GM12878 (cell line): ENCODE results near the gene SMAP1. TPM values are rescaled to one million over a fixed set of nuclear protein-coding genes. Genes with fewer than 3 reads are reported as not detected.

ENCODE experiments used
- ATAC-seq: fragments of 200-7000 bp; cut with Tn5 transposase; 3 replicates; pipeline ENCODE4 v1.9.1; 2020; ENCODE audit warnings: mild to moderate bottlenecking, moderate library complexity
- BruUV-seq: library from RNA; stranded (reverse); fragments of 400-500 nt; replicated peaks from 2 replicates; lab custom pipeline; 2021; lab: Mats Ljungman, UMichigan
- CTCF ChIA-PET: fragments of 300-600 bp; sonication (Branson Sonifier 250); formaldehyde crosslinking; extraction: SDS; loops from one replicate; lab custom pipeline; 2021; ENCODE audit warnings: inconsistent platforms; lab: Yijun Ruan, JAX
- POLR2A ChIA-PET: fragments of 350-600 bp; formaldehyde crosslinking; extraction: SDS; loops from one replicate; lab custom pipeline; 2021; ENCODE audit warnings: inconsistent platforms; lab: Charles Lee
- RAD21 ChIA-PET: fragments of 300-600 bp; sonication (Branson Sonifier 250); formaldehyde crosslinking; loops from one replicate; lab custom pipeline; 2023; ENCODE audit warnings: antibody characterized with exemption; ENCODE audit not compliant: unreplicated experiment; lab: Charles Lee
- SMC1A ChIA-PET: fragments of 300-600 bp; sonication (Branson Sonifier 250); formaldehyde crosslinking; loops from one replicate; lab custom pipeline; 2023; ENCODE audit not compliant: unreplicated experiment, uncharacterized antibody; lab: Charles Lee
- DNase-seq: peaks from one replicate; pipeline ENCODE4 v3.0.0-alpha.2; 2011; ENCODE audit warnings: low read depth, low spot score
- FAIRE-seq: peaks from 3 replicates; lab custom pipeline; 2011; peaks lifted over from hg19 to GRCh38; lab: Jason Lieb, UNC
- H2AFZ ChIP-seq: 2 replicates; pipeline ENCODE4 v1.6.0; 2011; ENCODE audit warnings: low read depth, low read length, control low read depth; ENCODE audit not compliant: control insufficient read depth
- H3K27ac ChIP-seq: 2 replicates; pipeline ENCODE4 v1.5.1; 2011; ENCODE audit warnings: control low read depth; ENCODE audit not compliant: control insufficient read depth, insufficient read depth
- H3K27me3 ChIP-seq, 2 experiments: replicated peaks in 1 of 2; 2 replicates each; pipeline versions ENCODE4 v1.6.0 to v1.6.1; 2011; ENCODE audit warnings: low read length in 1 of 2; ENCODE audit not compliant: control insufficient read depth in 2 of 2, insufficient read depth in 2 of 2
- H3K36me3 ChIP-seq, 2 experiments: 2 replicates each; pipeline ENCODE4 v1.5.1; 2011; ENCODE audit warnings: low read length in 1 of 2; ENCODE audit not compliant: control insufficient read depth in 2 of 2, insufficient read depth in 2 of 2
- H3K4me1 ChIP-seq: 2 replicates; pipeline ENCODE4 v1.6.1; 2011; ENCODE audit warnings: mild to moderate bottlenecking, low read length, moderate library complexity, mixed read lengths; ENCODE audit not compliant: control insufficient read depth, insufficient read depth
- H3K4me2 ChIP-seq: 2 replicates; pipeline ENCODE4 v1.6.0; 2011; ENCODE audit warnings: control low read depth; ENCODE audit not compliant: control insufficient read depth, insufficient read depth
- H3K4me3 ChIP-seq: fragments of 200-600 bp; sonication (generic); 2 replicates; pipeline ENCODE4 v1.5.1; 2016
- H3K79me2 ChIP-seq: 2 replicates; pipeline ENCODE4 v1.6.0; 2011; ENCODE audit warnings: low read length; ENCODE audit not compliant: control insufficient read depth, insufficient read depth
- H3K9ac ChIP-seq: 2 replicates; pipeline ENCODE4 v1.8.0; 2011; ENCODE audit warnings: low read length, control low read depth, mixed read lengths; ENCODE audit not compliant: control insufficient read depth, insufficient read depth
- H3K9me3 ChIP-seq: replicated peaks from 3 replicates; pipeline ENCODE4 v1.5.1; 2011; ENCODE audit warnings: mild to moderate bottlenecking, low read length; ENCODE audit not compliant: control insufficient read depth, insufficient read depth
- H4K20me1 ChIP-seq: 2 replicates; pipeline ENCODE4 v1.6.0; 2011; ENCODE audit not compliant: control insufficient read depth, insufficient read depth
- CBX5 ChIP-seq: sonication (generic); IDR thresholded peaks from 2 replicates; pipeline ENCODE4 v1.6.1; 2016; ENCODE audit warnings: low read depth, moderate library complexity, mild to moderate bottlenecking, inconsistent platforms
- FOXM1 ChIP-seq: IDR thresholded peaks from 2 replicates; pipeline ENCODE4 v1.6.1; 2012; ENCODE audit warnings: low read depth, mild to moderate bottlenecking, inconsistent platforms, low read length, moderate library complexity
- IRF4 ChIP-seq: IDR thresholded peaks from 2 replicates; pipeline ENCODE4 v1.6.1; 2011; ENCODE audit warnings: low read depth, low read length
- JUNB ChIP-seq: IDR thresholded peaks from 2 replicates; pipeline ENCODE4 v1.6.1; 2016; ENCODE audit warnings: antibody characterized with exemption, mild to moderate bottlenecking
- LARP7 ChIP-seq: fragments of 450-650 bp; IDR thresholded peaks from 2 replicates; pipeline ENCODE4 v1.6.1; 2017; ENCODE audit warnings: mild to moderate bottlenecking
- MEF2B ChIP-seq: fragments of 450-650 bp; IDR thresholded peaks from 2 replicates; pipeline ENCODE4 v1.6.1; 2018; ENCODE audit warnings: mild to moderate bottlenecking, moderate library complexity; ENCODE audit not compliant: partially characterized antibody, poor library complexity, severe bottlenecking
- PKNOX1 ChIP-seq: fragments of 450-650 bp; IDR thresholded peaks from 2 replicates; pipeline ENCODE4 v1.6.1; 2016; ENCODE audit warnings: mild to moderate bottlenecking
- POLR2AphosphoS2 ChIP-seq: IDR thresholded peaks from 2 replicates; pipeline ENCODE4 v1.6.1; 2011; ENCODE audit warnings: low read depth, mild to moderate bottlenecking, low read length, improper control_type of control experiment, moderate library complexity
- POLR2AphosphoS5 ChIP-seq: IDR thresholded peaks from 2 replicates; pipeline ENCODE4 v1.6.1; 2011; ENCODE audit warnings: mild to moderate bottlenecking, low read length, inconsistent platforms
- RCOR1 ChIP-seq: conservative IDR thresholded peaks from 2 replicates; pipeline ENCODE4 v1.6.1; 2012; ENCODE audit warnings: low read depth, low read length, improper control_type of control experiment
- SIN3A ChIP-seq: IDR thresholded peaks from 2 replicates; pipeline ENCODE4 v1.6.1; 2012; ENCODE audit warnings: low read depth, low read length, improper control_type of control experiment
- SIX5 ChIP-seq: IDR thresholded peaks from 2 replicates; pipeline ENCODE4 v1.6.1; 2011; ENCODE audit warnings: mild to moderate bottlenecking, low read depth, low read length, moderate library complexity; ENCODE audit not compliant: severe bottlenecking
- ZNF207 ChIP-seq: fragments of 450-650 bp; IDR thresholded peaks from 2 replicates; pipeline ENCODE4 v1.6.1; 2014; ENCODE audit warnings: antibody characterized with exemption, mild to moderate bottlenecking, borderline replicate concordance
- ZNF622 ChIP-seq: fragments of 450-650 bp; IDR thresholded peaks from 2 replicates; pipeline ENCODE4 v1.6.1; 2017; ENCODE audit warnings: mild to moderate bottlenecking, inconsistent platforms
- WGBS: methylation state at CpG from one replicate; pipeline ENCODE4 v1.1.6; 2016; ENCODE audit warnings: low lambda C conversion rate; ENCODE audit not compliant: insufficient replicate concordance, insufficient coverage; ENCODE audit errors: missing lambda C conversion rate; 5-methylcytosine and 5-hydroxymethylcytosine counted together
- in situ Hi-C: fragments of 300-500 bp; cut with MboI; formaldehyde crosslinking; loops from 9 replicates; pipeline ENCODE4 v1.14.3; 2018; ENCODE audit warnings: mixed read lengths
- intact Hi-C: fragments of 100-400 bp; cut with micrococcal nuclease; formaldehyde crosslinking; loops from one replicate; pipeline ENCODE4 v1.14.2; 2022; ENCODE audit not compliant: unreplicated experiment
- polyA plus RNA-seq, 11 experiments: library from polyadenylated mRNA; depleted of rRNA in 4 of 11; unstranded in 6 of 11; stranded (reverse) in 5 of 11; fragments of >200 nt; fragmentation: Nextera tagmentation in 4 of 11; fragmentation: Illumina TruSeq in 1 of 11; extraction: Ambion mirVana in 4 of 11; extraction: Trizol in 1 of 11; gene quantifications; 1 replicate in 1 of 11; 2 replicates in 10 of 11; pipeline versions ENCODE4 v1.2.1 to v1.2.3, GENCODE V29; 2011 to 2016; ENCODE audit warnings: inconsistent platforms in 2 of 11, missing spikeins in 2 of 11, low read depth in 1 of 11
- total RNA-seq, 4 experiments: library from RNA; depleted of rRNA in 3 of 4; stranded (reverse); fragments of >200 nt in 3 of 4; fragmentation: Illumina TruSeq in 1 of 4; extraction: Trizol in 1 of 4; gene quantifications; 2 replicates each; pipeline versions ENCODE4 v1.2.1 to v1.2.3, GENCODE V29; 2013 to 2021
- TF ChIP-seq, protein P1 (sequence below): fragments of 450-650 bp; IDR thresholded peaks from 2 replicates; pipeline ENCODE4 v1.6.1; 2017; ENCODE audit warnings: mild to moderate bottlenecking

SMAP1 gene
- total and polyA plus RNA-seq, 10 of the 15 experiments (the other 5 are each of a cell fraction or from before 2014, with no cell fraction given): 13.7 to 33.9 (median 25.3) TPM

GRCh38 chr6:70806086-70806485 lies 138.4 kb downstream of the SMAP1 start:
- H3K4me3 ChIP-seq: no peak overlapping the region
- H3K27ac ChIP-seq: no peak overlapping the region
- H3K79me2 ChIP-seq: no peaks in the 10 kb centered on the region
- ChIA-PET SMC1A (interaction anchor here (0.6 kb wide), 1 partner anchor 306 kb away, joined by 3 read pairs; no protein-coding TSS in a partner anchor), RAD21 (no interaction called here), CTCF (interaction anchor here (1.2 kb wide), 1 partner anchor 99 kb away, joined by 3 read pairs; no protein-coding TSS in a partner anchor), POLR2A (no interaction called here)
- ATAC-seq (no peak), FAIRE-seq (no peak), DNase-seq (no peak)
- no peak overlapping the region for H3K9ac ChIP-seq
- no peaks in the 10 kb centered on the region for H4K20me1 ChIP-seq
- TF ChIP-seq RCOR1: no peak
- TF ChIP-seq SIN3A: no peak
- no peak for TF ChIP-seq JUNB
- no peak for TF ChIP-seq CBX5
- no peak for TF ChIP-seq POLR2AphosphoS2
- TF ChIP-seq ZNF622: no peak
- TF ChIP-seq LARP7: no peak
- TF ChIP-seq IRF4: no peak
- TF ChIP-seq, protein P1, sequence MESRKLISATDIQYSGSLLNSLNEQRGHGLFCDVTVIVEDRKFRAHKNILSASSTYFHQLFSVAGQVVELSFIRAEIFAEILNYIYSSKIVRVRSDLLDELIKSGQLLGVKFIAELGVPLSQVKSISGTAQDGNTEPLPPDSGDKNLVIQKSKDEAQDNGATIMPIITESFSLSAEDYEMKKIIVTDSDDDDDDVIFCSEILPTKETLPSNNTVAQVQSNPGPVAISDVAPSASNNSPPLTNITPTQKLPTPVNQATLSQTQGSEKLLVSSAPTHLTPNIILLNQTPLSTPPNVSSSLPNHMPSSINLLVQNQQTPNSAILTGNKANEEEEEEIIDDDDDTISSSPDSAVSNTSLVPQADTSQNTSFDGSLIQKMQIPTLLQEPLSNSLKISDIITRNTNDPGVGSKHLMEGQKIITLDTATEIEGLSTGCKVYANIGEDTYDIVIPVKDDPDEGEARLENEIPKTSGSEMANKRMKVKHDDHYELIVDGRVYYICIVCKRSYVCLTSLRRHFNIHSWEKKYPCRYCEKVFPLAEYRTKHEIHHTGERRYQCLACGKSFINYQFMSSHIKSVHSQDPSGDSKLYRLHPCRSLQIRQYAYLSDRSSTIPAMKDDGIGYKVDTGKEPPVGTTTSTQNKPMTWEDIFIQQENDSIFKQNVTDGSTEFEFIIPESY: no peak
- no peak for TF ChIP-seq PKNOX1
- no peak for TF ChIP-seq MEF2B
- no peak for TF ChIP-seq ZNF207
- no peak for TF ChIP-seq SIX5
- no peak for TF ChIP-seq POLR2AphosphoS5
- no peak for TF ChIP-seq FOXM1
- intact Hi-C loops (no loop called here), in situ Hi-C loops (no loop called here)
- no peaks in the 10 kb centered on the region; the same call in 2 of the 3 replicates for H3K9me3 ChIP-seq
- no peak overlapping the region for H3K4me2 ChIP-seq
- BruUV-seq: no TSS peak
- no peak overlapping the region for H2AFZ ChIP-seq
- no peaks in the 10 kb centered on the region for H3K4me1 ChIP-seq
- H3K36me3 ChIP-seq: no peaks in the 10 kb centered on the region; a peak in 2 of 4 replicates
- WGBS: 96% methylated on average over 11 of the region's 11 CpGs
- H3K27me3 ChIP-seq: no peaks in the 10 kb centered on the region
